GM19324 (cell line): Measurements from ENCODE around the gene ZNF286A.
"Not testable (repeated sequence)": the region's sequence is repeated elsewhere in the genome, so short reads cannot be mapped to it uniquely, and the experiment has no call there.

Experiments used
- ATAC-seq: cut with Tn5 transposase; IDR thresholded peaks from one replicate; pipeline ENCODE4 v1.9.1; 2021; ENCODE audit warnings: mild to moderate bottlenecking, moderate library complexity; ENCODE audit not compliant: unreplicated experiment, low FRiP score

Gene ZNF286A

DNA sequence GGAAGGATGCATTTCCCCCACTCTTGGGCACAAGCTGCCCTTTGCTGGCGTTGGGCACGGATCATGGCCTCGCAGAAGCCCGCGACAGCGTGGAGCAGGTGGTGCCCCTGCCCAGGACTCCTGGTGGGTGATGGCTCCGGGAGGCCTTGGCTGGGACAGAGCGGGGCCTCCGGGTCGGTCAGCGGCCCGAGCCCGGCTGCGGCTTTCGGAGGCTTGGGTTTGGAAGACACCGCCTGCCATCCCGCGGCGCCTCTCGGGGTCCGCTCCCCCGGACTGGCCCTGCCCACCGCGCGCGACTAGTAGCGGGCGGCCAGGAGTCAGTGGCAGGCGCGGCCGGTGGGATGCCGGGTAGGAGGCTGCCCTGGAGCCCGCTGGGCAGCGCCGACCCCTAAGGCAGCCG is 49.9 kb downstream of the ZNF286A start:
- not testable (repeated sequence) for ATAC-seq

DNA sequence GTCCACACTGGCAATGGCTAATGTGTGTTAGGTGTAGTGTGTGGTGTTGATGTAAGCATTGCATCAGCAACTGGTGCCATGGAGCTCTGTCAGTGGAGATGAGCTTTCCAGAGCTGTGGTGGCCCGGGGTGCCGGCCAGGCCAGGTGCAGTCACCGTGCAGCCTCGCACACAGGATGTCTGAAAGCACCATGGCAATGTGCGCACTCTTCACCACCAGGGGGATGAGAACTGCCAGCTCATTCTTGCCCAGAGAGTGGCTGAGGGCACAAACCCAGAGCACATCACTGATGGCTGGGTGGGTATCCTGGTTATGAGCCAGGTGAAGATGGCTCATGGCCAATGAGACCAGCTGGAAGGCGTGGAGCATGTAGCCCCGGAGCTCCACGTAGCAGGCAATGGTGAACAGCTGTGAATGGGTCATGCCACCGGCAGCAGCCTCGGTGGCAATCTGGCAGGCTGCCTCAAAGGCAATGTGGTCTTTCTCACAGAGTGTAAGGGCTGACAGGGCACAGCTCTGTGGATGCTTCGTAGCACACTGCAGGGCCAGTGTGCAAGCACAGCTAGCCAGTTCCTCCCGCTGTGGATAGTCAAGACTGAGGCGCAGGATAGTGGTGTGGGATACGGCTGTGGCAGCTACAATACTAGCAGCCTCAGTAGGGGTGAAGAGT is 69.4 kb downstream of the ZNF286A start:
- ATAC-seq: not testable (repeated sequence)
